Measurements from ENCODE around the gene ADA. TPM values are rescaled to one million over a fixed set of nuclear protein-coding genes. Genes with fewer than 3 reads are reported as not detected.

The ADA gene
- total and polyA plus RNA-seq, 2 of the 4 experiments (the other 2 are of a cell fraction) = 8.1 to 11.0 TPM

- Histone ChIP-seq H3K4me1 (ENCODE audit: control insufficient read depth, insufficient read depth, low read length) (peaks cover 21% of the 10 kb centered on the region), H3K23ac (ENCODE audit: low read depth, low read length) (no peak overlapping the region), H4K5ac (ENCODE audit: low read depth, low read length) (no peak overlapping the region), H3K4me3 (ENCODE audit: insufficient read depth, low read depth, low read length) (no peak overlapping the region), H3K27me3 (ENCODE audit: control insufficient read depth, insufficient read depth, low read length) (no peaks in the 10 kb centered on the region), H2BK20ac (ENCODE audit: low read depth, low read length) (no peak overlapping the region), H3K79me1 (ENCODE audit: low read depth in 1 of 2, low read length in 2 of 2) (0 out of 4 replicates have a peak, but pooled peaks cover 0 to 3% of the 10 kb centered on the region in 2 experiments), H3K4me2 (ENCODE audit: low read depth, low read length) (no peak overlapping the region), H4K8ac (ENCODE audit: low read depth in 2 of 2, low read length in 2 of 2) (no peak overlapping the region), H3K18ac (ENCODE audit: low read depth, low read length) (no peak overlapping the region), H4K91ac (ENCODE audit: insufficient read depth, low read depth, low read length) (no peak overlapping the region), H3K56ac (ENCODE audit: extremely low read depth, insufficient read depth, low read length) (no peak overlapping the region), H2AK9ac (replicated peaks; ENCODE audit: low read depth, low read length, poor library complexity) (no peak overlapping the region), H3K9me1 (ENCODE audit: insufficient read depth, low read length) (peaks cover 12% of the 10 kb centered on the region; the same call in 1 of the 2 replicates), H3K9me3 (ENCODE audit: control insufficient read depth, insufficient read depth, low read length) (peaks cover 4% of the 10 kb centered on the region), H2BK120ac (ENCODE audit: low read depth, low read length) (no peak overlapping the region), H3K9ac (ENCODE audit: low read depth, low read length) (no peak overlapping the region), H3K27ac (ENCODE audit: insufficient read depth, low read length) (no peak overlapping the region), H2AFZ (replicated peaks; ENCODE audit: low read length, poor library complexity) (no peak overlapping the region), H2BK5ac (ENCODE audit: low read depth, low read length, poor library complexity, severe bottlenecking) (no peak overlapping the region), H3K36me3 (ENCODE audit: control insufficient read depth, insufficient read depth, low read length) (no peaks in the 10 kb centered on the region), H2AK5ac (ENCODE audit: low read depth, low read length) (no peak overlapping the region; the same call in 1 of the 2 replicates), H3K14ac (replicated peaks; ENCODE audit: low read depth, low read length) (no peak overlapping the region), H4K20me1 (ENCODE audit: insufficient read depth, low read length) (no peaks in the 10 kb centered on the region), H2BK15ac (ENCODE audit: low read depth, low read length) (no peak overlapping the region), H3K4ac (ENCODE audit: low read depth, low read length) (no peak overlapping the region)
- ATAC-seq (ENCODE audit: low read depth) (no peak), DNase-seq (no peak)
- dilution Hi-C loops (cut with HindIII; ENCODE audit: low sequenced_read_pairs, unreplicated experiment) (no loop called here), intact Hi-C loops (cut with micrococcal nuclease) (no loop called here), in situ Hi-C loops (cut with MboI; ENCODE audit: low sequenced_read_pairs) (no loop called here)
- ChIA-PET CTCF (no interaction called here), POLR2A (ENCODE audit: unreplicated experiment) (no interaction called here)
- 100% methylated on average over 1 of the region's 2 CpGs; no CpG with 5 or more reads in 1 of the 2 experiments for WGBS, 2 experiments (ENCODE audit: extremely low coverage in 2 of 2, insufficient read length in 1 of 2)
- BruUV-seq (replicated peaks) = no TSS peak
- TF ChIP-seq MAZ (IDR thresholded peaks at IDR 0.05; ENCODE audit: borderline replicate concordance, low read depth, low read length) = no peak
These were observed 11.0 kb downstream of the ADA start for GRCh38 chr20:44640522-44640921.
